HepG2 (cell line): ENCODE measurements around the gene MLLT11. TPM values are rescaled to one million over a fixed set of nuclear protein-coding genes. Genes with fewer than 3 reads are reported as not detected.
A peak's percentile ranks its signal among the peaks of the same experiment; 100 is the strongest.

Experiments used
- ARNT2 ChIP-seq: sonication (generic); formaldehyde crosslinking; IDR thresholded peaks from 2 replicates; pipeline ENCODE4 v1.8.0; 2022; ENCODE audit warnings: mild to moderate bottlenecking, low read depth, missing genetic modification reagents, moderate library complexity
- ELF4 ChIP-seq: sonication (generic); formaldehyde crosslinking; IDR thresholded peaks from 2 replicates; pipeline ENCODE4 v1.5.0; 2020; ENCODE audit warnings: missing genetic modification reagents, mild to moderate bottlenecking, moderate library complexity, borderline replicate concordance
- HNF4A ChIP-seq: sonication (generic); formaldehyde crosslinking; IDR thresholded peaks from 2 replicates; pipeline ENCODE4 v1.4.0; 2020; ENCODE audit warnings: missing genetic modification reagents
- KMT2A ChIP-seq: sonication (generic); formaldehyde crosslinking; IDR thresholded peaks from 2 replicates; pipeline ENCODE4 v1.4.0; 2020; ENCODE audit warnings: missing genetic modification reagents
- MEIS2 ChIP-seq: sonication (generic); formaldehyde crosslinking; IDR thresholded peaks from 2 replicates; pipeline ENCODE4 v1.9.0; 2021; ENCODE audit warnings: mild to moderate bottlenecking, missing genetic modification reagents
- SKI ChIP-seq: fragments of 450-650 bp; IDR thresholded peaks from one replicate; pipeline ENCODE4 v1.6.1; 2018; ENCODE audit warnings: mild to moderate bottlenecking; ENCODE audit not compliant: partially characterized antibody
- TOPORS ChIP-seq: sonication (generic); formaldehyde crosslinking; IDR thresholded peaks from 2 replicates; pipeline ENCODE4 v1.8.0; 2023; ENCODE audit warnings: mild to moderate bottlenecking, missing genetic modification reagents
- ZKSCAN5 ChIP-seq: sonication (generic); formaldehyde crosslinking; IDR thresholded peaks from 2 replicates; pipeline ENCODE4 v1.5.1; 2020; ENCODE audit warnings: mild to moderate bottlenecking, missing genetic modification reagents
- ZNF180 ChIP-seq: sonication (generic); formaldehyde crosslinking; IDR thresholded peaks from 2 replicates; pipeline ENCODE4 v1.4.0; 2020; ENCODE audit warnings: low read depth, missing genetic modification reagents, borderline replicate concordance
- ZNF205 ChIP-seq: IDR thresholded peaks from 2 replicates; pipeline ENCODE4 v1.6.1; 2018; ENCODE audit warnings: missing biosample characterization, missing genetic modification reagents
- ZNF282 ChIP-seq: fragments of 450-650 bp; IDR thresholded peaks from 2 replicates; pipeline ENCODE4 v1.6.1; 2018; ENCODE audit not compliant: partially characterized antibody
- ZNF296 ChIP-seq: sonication (generic); formaldehyde crosslinking; conservative IDR thresholded peaks from 2 replicates; pipeline ENCODE4 v1.5.0; 2020; ENCODE audit warnings: mild to moderate bottlenecking, missing genetic modification reagents
- ZNF30 ChIP-seq: sonication (generic); formaldehyde crosslinking; IDR thresholded peaks from 2 replicates; pipeline ENCODE4 v1.5.0; 2020; ENCODE audit warnings: mild to moderate bottlenecking, missing genetic modification reagents
- ZNF724P ChIP-seq: sonication (generic); formaldehyde crosslinking; IDR thresholded peaks from 2 replicates; pipeline ENCODE4 v1.8.0; 2022; ENCODE audit warnings: missing genetic modification reagents, borderline replicate concordance
- ZNF776 ChIP-seq: sonication (generic); formaldehyde crosslinking; IDR thresholded peaks from 2 replicates; pipeline ENCODE4 v1.4.0; 2020; ENCODE audit warnings: mild to moderate bottlenecking, missing genetic modification reagents
- polyA plus RNA-seq, 8 experiments: library from polyadenylated mRNA; depleted of rRNA in 3 of 8; stranded (reverse) in 7 of 8; unstranded in 1 of 8; fragments of >200 nt; fragmentation: Illumina TruSeq in 4 of 8; extraction: Trizol in 4 of 8; gene quantifications; 2 replicates each; pipeline versions ENCODE4 v1.2.1 to v1.2.3, GENCODE V29; 2011 to 2016; ENCODE audit warnings: low read depth in 4 of 8, missing spikeins in 1 of 8, mixed read lengths in 1 of 8; ENCODE audit not compliant: insufficient read depth in 1 of 8
- total RNA-seq, 5 experiments: library from RNA; depleted of rRNA; stranded (reverse); fragments of >200 nt; fragmentation: Illumina TruSeq; extraction: Trizol; gene quantifications; 2 replicates each; pipeline ENCODE4 v1.2.3, GENCODE V29; 2016; ENCODE audit warnings: low read depth in 1 of 5
- TF ChIP-seq, protein P1 (sequence below): sonication (generic); formaldehyde crosslinking; IDR thresholded peaks from 2 replicates; pipeline ENCODE4 v1.4.0; 2020; ENCODE audit warnings: missing genetic modification reagents, mild to moderate bottlenecking, borderline replicate concordance
- TF ChIP-seq, protein P2 (sequence below): sonication (generic); formaldehyde crosslinking; IDR thresholded peaks from 2 replicates; pipeline ENCODE4 v1.5.1; 2020; ENCODE audit warnings: mild to moderate bottlenecking, moderate library complexity, missing genetic modification reagents
- TF ChIP-seq, protein P3 (sequence below): sonication (generic); formaldehyde crosslinking; IDR thresholded peaks from 2 replicates; pipeline ENCODE4 v1.4.0; 2020; ENCODE audit warnings: mild to moderate bottlenecking, missing genetic modification reagents
- TF ChIP-seq, protein P4 (sequence below): sonication (generic); formaldehyde crosslinking; IDR thresholded peaks from 2 replicates; pipeline ENCODE4 v1.9.0; 2021; ENCODE audit warnings: missing genetic modification reagents, mild to moderate bottlenecking, borderline replicate concordance
- TF ChIP-seq, protein P5 (sequence below): sonication (generic); IDR thresholded peaks from 2 replicates; pipeline ENCODE4 v1.6.1; 2016; ENCODE audit warnings: low read depth, borderline replicate concordance
- TF ChIP-seq, protein P6 (sequence below), 2 experiments: fragments of 450-650 bp in 1 of 2; sonication (generic) in 1 of 2; formaldehyde crosslinking; IDR thresholded peaks; 2 replicates each; pipeline versions ENCODE4 v1.5.0 to v1.8.0; 2020 to 2022; ENCODE audit warnings: mild to moderate bottlenecking in 1 of 2, missing genetic modification reagents in 1 of 2
- TF ChIP-seq, protein P7 (sequence below): sonication (generic); formaldehyde crosslinking; conservative IDR thresholded peaks from 2 replicates; pipeline ENCODE4 v1.8.0; 2022; ENCODE audit warnings: mild to moderate bottlenecking, moderate library complexity, missing genetic modification reagents

Gene MLLT11
- total and polyA plus RNA-seq, 2 of the 13 experiments (the other 11 are each of a cell fraction or from before 2014, with no cell fraction given) = 0.21 to 0.22 TPM

DNA sequence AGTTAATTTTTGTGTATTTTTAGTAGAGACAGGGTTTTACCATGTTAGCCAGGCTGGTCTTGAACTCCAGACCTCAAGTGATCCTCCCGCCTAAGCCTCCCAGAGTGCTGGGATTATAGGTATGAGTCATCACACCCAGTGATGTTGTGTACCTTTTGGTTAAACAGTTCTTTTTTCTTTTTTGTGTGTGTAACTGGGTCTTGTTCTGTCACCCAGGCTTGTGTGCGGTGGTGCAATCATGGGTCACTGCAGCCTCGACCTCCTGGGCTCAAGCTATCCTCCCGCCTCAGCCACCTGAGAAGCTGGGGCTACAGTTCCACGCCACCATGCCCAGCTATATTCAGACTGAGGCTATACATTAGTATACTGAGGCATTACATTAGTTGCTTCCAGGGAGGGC lies 48.1 kb downstream of the MLLT11 start (continued):
- TF ChIP-seq, protein P1, sequence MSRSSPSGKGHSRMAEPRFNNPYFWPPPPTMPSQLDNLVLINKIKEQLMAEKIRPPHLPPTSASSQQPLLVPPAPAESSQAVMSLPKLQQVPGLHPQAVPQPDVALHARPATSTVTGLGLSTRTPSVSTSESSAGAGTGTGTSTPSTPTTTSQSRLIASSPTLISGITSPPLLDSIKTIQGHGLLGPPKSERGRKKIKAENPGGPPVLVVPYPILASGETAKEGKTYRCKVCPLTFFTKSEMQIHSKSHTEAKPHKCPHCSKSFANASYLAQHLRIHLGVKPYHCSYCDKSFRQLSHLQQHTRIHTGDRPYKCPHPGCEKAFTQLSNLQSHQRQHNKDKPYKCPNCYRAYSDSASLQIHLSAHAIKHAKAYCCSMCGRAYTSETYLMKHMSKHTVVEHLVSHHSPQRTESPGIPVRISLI (CRISPR knock-in tag) = peak; percentile 35; the same call in 1 of the 2 replicates
- TF ChIP-seq ELF4 (CRISPR knock-in tag) (no peak), KMT2A (CRISPR knock-in tag) (no peak), ARNT2 (CRISPR knock-in tag) (no peak), ZKSCAN5 (CRISPR knock-in tag) (no peak), ZNF282 (no peak), ZNF180 (CRISPR knock-in tag) (no peak), HNF4A (peak; percentile 20; the same call in 1 of the 2 replicates), SKI (peak; percentile 12), ZNF776 (CRISPR knock-in tag) (no peak), ZNF30 (CRISPR knock-in tag) (no peak), ZNF724P (CRISPR knock-in tag) (no peak), ZNF296 (CRISPR knock-in tag) (no peak), TOPORS (CRISPR knock-in tag) (no peak), MEIS2 (CRISPR knock-in tag) (no peak), ZNF205 (no peak)
- TF ChIP-seq, protein P2, sequence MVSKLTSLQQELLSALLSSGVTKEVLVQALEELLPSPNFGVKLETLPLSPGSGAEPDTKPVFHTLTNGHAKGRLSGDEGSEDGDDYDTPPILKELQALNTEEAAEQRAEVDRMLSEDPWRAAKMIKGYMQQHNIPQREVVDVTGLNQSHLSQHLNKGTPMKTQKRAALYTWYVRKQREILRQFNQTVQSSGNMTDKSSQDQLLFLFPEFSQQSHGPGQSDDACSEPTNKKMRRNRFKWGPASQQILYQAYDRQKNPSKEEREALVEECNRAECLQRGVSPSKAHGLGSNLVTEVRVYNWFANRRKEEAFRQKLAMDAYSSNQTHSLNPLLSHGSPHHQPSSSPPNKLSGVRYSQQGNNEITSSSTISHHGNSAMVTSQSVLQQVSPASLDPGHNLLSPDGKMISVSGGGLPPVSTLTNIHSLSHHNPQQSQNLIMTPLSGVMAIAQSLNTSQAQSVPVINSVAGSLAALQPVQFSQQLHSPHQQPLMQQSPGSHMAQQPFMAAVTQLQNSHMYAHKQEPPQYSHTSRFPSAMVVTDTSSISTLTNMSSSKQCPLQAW (CRISPR knock-in tag) = peak; percentile 33; the same call in 1 of the 2 replicates
- TF ChIP-seq, protein P3, sequence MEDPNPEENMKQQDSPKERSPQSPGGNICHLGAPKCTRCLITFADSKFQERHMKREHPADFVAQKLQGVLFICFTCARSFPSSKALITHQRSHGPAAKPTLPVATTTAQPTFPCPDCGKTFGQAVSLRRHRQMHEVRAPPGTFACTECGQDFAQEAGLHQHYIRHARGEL (CRISPR knock-in tag) = no peak
- TF ChIP-seq, protein P4, sequence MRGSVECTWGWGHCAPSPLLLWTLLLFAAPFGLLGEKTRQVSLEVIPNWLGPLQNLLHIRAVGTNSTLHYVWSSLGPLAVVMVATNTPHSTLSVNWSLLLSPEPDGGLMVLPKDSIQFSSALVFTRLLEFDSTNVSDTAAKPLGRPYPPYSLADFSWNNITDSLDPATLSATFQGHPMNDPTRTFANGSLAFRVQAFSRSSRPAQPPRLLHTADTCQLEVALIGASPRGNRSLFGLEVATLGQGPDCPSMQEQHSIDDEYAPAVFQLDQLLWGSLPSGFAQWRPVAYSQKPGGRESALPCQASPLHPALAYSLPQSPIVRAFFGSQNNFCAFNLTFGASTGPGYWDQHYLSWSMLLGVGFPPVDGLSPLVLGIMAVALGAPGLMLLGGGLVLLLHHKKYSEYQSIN (CRISPR knock-in tag) = no peak
- TF ChIP-seq, protein P5, sequence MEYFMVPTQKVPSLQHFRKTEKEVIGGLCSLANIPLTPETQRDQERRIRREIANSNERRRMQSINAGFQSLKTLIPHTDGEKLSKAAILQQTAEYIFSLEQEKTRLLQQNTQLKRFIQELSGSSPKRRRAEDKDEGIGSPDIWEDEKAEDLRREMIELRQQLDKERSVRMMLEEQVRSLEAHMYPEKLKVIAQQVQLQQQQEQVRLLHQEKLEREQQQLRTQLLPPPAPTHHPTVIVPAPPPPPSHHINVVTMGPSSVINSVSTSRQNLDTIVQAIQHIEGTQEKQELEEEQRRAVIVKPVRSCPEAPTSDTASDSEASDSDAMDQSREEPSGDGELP = no peak
- TF ChIP-seq, protein P6, sequence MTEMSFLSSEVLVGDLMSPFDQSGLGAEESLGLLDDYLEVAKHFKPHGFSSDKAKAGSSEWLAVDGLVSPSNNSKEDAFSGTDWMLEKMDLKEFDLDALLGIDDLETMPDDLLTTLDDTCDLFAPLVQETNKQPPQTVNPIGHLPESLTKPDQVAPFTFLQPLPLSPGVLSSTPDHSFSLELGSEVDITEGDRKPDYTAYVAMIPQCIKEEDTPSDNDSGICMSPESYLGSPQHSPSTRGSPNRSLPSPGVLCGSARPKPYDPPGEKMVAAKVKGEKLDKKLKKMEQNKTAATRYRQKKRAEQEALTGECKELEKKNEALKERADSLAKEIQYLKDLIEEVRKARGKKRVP (CRISPR knock-in tag; IDR thresholded peaks at IDR 0.05) = peak in 1 of 2 experiments; percentile 65; a peak in 2 of 4 replicates
- TF ChIP-seq, protein P7, sequence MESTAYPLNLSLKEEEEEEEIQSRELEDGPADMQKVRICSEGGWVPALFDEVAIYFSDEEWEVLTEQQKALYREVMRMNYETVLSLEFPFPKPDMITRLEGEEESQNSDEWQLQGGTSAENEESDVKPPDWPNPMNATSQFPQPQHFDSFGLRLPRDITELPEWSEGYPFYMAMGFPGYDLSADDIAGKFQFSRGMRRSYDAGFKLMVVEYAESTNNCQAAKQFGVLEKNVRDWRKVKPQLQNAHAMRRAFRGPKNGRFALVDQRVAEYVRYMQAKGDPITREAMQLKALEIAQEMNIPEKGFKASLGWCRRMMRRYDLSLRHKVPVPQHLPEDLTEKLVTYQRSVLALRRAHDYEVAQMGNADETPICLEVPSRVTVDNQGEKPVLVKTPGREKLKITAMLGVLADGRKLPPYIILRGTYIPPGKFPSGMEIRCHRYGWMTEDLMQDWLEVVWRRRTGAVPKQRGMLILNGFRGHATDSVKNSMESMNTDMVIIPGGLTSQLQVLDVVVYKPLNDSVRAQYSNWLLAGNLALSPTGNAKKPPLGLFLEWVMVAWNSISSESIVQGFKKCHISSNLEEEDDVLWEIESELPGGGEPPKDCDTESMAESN (CRISPR knock-in tag) = no peak
